Activated T-helper 1 cell treated with anti-CD3 and anti-CD28 coated beads, Interleukin-2, amount 50 U/mL, for 16 hours (primary cell): ENCODE data around the gene AKIRIN2.

Experiments
- DNase-seq, 2 donors: peaks; one replicate each; pipeline ENCODE4 v3.0.0-alpha.2; 2020; ENCODE audit warnings: low read depth in 1 of 2, low spot score in 1 of 2

Gene AKIRIN2

GRCh38 chr6:87655824-87656223, 46.2 kb downstream of the AKIRIN2 start:
- DNase-seq = no peak

- no peak for DNase-seq
Observed at GRCh38 chr6:87654875-87655454, 47.1 kb downstream of the AKIRIN2 start.

GRCh38 chr6:87654122-87654521, 47.9 kb downstream of the AKIRIN2 start:
- DNase-seq = no peak

GRCh38 chr6:87653074-87653962, 48.7 kb downstream of the AKIRIN2 start:
- DNase-seq = no peak

GRCh38 chr6:87645080-87645479, 57.0 kb downstream of the AKIRIN2 start:
- no peak for DNase-seq

GRCh38 chr6:87641065-87641692, 60.9 kb downstream of the AKIRIN2 start:
- DNase-seq = no peak

GRCh38 chr6:87639373-87639772, 62.7 kb downstream of the AKIRIN2 start:
- no peak for DNase-seq

- DNase-seq = no peak
Observed at GRCh38 chr6:87637106-87637505, 64.9 kb downstream of the AKIRIN2 start.

- no peak for DNase-seq
Observed at GRCh38 chr6:87636315-87636714, 65.7 kb downstream of the AKIRIN2 start.

GRCh38 chr6:87633851-87634250, 68.2 kb downstream of the AKIRIN2 start:
- no peak for DNase-seq

- DNase-seq = no peak
Observed at GRCh38 chr6:87630746-87631145, 71.3 kb downstream of the AKIRIN2 start.

GRCh38 chr6:87628881-87629280, 73.2 kb downstream of the AKIRIN2 start:
- DNase-seq = no peak

- no peak for DNase-seq
Observed at GRCh38 chr6:87628424-87628823, 73.6 kb downstream of the AKIRIN2 start.
